ENCODE measurements around the gene PLXNA1. TPM values are rescaled to one million over a fixed set of nuclear protein-coding genes. Genes with fewer than 3 reads are reported as not detected.
A peak's percentile ranks its signal among the peaks of the same experiment; 100 is the strongest.

The PLXNA1 gene
- total and polyA plus RNA-seq, 10 of the 15 experiments (the other 5 are each of a cell fraction or from before 2014, with no cell fraction given): 0.03 to 16.4 (median 2.5) TPM

GRCh38 chr3:126971891-126972351 lies 11.0 kb upstream of the PLXNA1 start:
- intact Hi-C loops (cut with micrococcal nuclease; ENCODE audit: unreplicated experiment): no loop called here
- ChIA-PET POLR2A (no interaction called here), CTCF (no interaction called here), RAD21 (ENCODE audit: unreplicated experiment) (interaction anchor here (0.8 to 1.0 kb wide), 2 partner anchors 9 to 235 kb away, joined by 3 read pairs; no protein-coding TSS in a partner anchor), SMC1A (ENCODE audit: uncharacterized antibody, unreplicated experiment) (interaction anchor here (1.1 kb wide), 1 partner anchor 252 kb away, joined by 4 read pairs; no protein-coding TSS in a partner anchor)
- Histone ChIP-seq H3K27ac (ENCODE audit: control insufficient read depth, insufficient read depth) (no peak overlapping the region), H3K9ac (ENCODE audit: control insufficient read depth, insufficient read depth, low read length) (no peak overlapping the region), H2AFZ (ENCODE audit: control insufficient read depth, low read depth, low read length) (no peak overlapping the region), H4K20me1 (ENCODE audit: control insufficient read depth, insufficient read depth) (no peaks in the 10 kb centered on the region), H3K79me2 (ENCODE audit: control insufficient read depth, insufficient read depth, low read length) (no peaks in the 10 kb centered on the region), H3K9me3 (replicated peaks; ENCODE audit: control insufficient read depth, insufficient read depth, low read length) (peaks cover 6% of the 10 kb centered on the region), H3K4me2 (ENCODE audit: control insufficient read depth, insufficient read depth) (no peak overlapping the region), H3K27me3 (replicated peaks in 1 of 2; ENCODE audit: control insufficient read depth in 2 of 2, insufficient read depth in 2 of 2, low read length in 1 of 2) (peaks cover 0 to 3% of the 10 kb centered on the region in 2 experiments; a peak in 1 of 4 replicates), H3K4me1 (ENCODE audit: control insufficient read depth, insufficient read depth, low read length) (no peaks in the 10 kb centered on the region), H3K4me3 (no peak overlapping the region), H3K36me3 (ENCODE audit: control insufficient read depth in 2 of 2, insufficient read depth in 2 of 2, low read length in 1 of 2) (no peaks in the 10 kb centered on the region)
- DNase-seq (ENCODE audit: low read depth, low spot score) (no peak), FAIRE-seq (no peak), ATAC-seq (peak; percentile 20; the same call in 2 of the 3 replicates)
- 10% methylated on average over 13 of the region's 13 CpGs for WGBS (ENCODE audit: insufficient coverage, insufficient replicate concordance, low lambda C conversion rate, missing lambda C conversion rate)
- 0 out of 2 replicates have a peak, but pooled peaks have one; percentile 11 for TF ChIP-seq IKZF1 (conservative IDR thresholded peaks at IDR 0.05)
- no peak for TF ChIP-seq TARDBP (IDR thresholded peaks at IDR 0.05; ENCODE audit: borderline replicate concordance)
- no peak for TF ChIP-seq NFIC (IDR thresholded peaks at IDR 0.05; ENCODE audit: low read depth, low read length)
- TF ChIP-seq SPI1 (IDR thresholded peaks at IDR 0.05; ENCODE audit: borderline replicate concordance, insufficient read depth, low read depth, low read length): no peak
- no peak for TF ChIP-seq RCOR1 (conservative IDR thresholded peaks at IDR 0.05; ENCODE audit: low read depth, low read length)
- no peak for TF ChIP-seq MEF2A (IDR thresholded peaks at IDR 0.05; ENCODE audit: insufficient read depth, low read depth, low read length)
- TF ChIP-seq NR2F1 (conservative IDR thresholded peaks at IDR 0.05): peak; percentile 62; the same call in 1 of the 2 replicates
- TF ChIP-seq MYC (IDR thresholded peaks at IDR 0.05; ENCODE audit: insufficient read depth, insufficient read length, insufficient replicate concordance, low read length, severe bottlenecking): no peak
- BruUV-seq (replicated peaks): no TSS peak
- in situ Hi-C loops (cut with MboI): no loop called here
